GM12878 (cell line): ENCODE data around the gene LAMC3. TPM values are rescaled to one million over a fixed set of nuclear protein-coding genes. Genes with fewer than 3 reads are reported as not detected.

Experiments used
- ATAC-seq: fragments of 200-7000 bp; cut with Tn5 transposase; 3 replicates; pipeline ENCODE4 v1.9.1; 2020; ENCODE audit warnings: mild to moderate bottlenecking, moderate library complexity
- BruUV-seq: library from RNA; stranded (reverse); fragments of 400-500 nt; replicated peaks from 2 replicates; lab custom pipeline; 2021; lab: Mats Ljungman, UMichigan
- CTCF ChIA-PET: fragments of 300-600 bp; sonication (Branson Sonifier 250); formaldehyde crosslinking; extraction: SDS; loops from one replicate; lab custom pipeline; 2021; ENCODE audit warnings: inconsistent platforms; lab: Yijun Ruan, JAX
- POLR2A ChIA-PET: fragments of 350-600 bp; formaldehyde crosslinking; extraction: SDS; loops from one replicate; lab custom pipeline; 2021; ENCODE audit warnings: inconsistent platforms; lab: Charles Lee
- RAD21 ChIA-PET: fragments of 300-600 bp; sonication (Branson Sonifier 250); formaldehyde crosslinking; loops from one replicate; lab custom pipeline; 2023; ENCODE audit warnings: antibody characterized with exemption; ENCODE audit not compliant: unreplicated experiment; lab: Charles Lee
- SMC1A ChIA-PET: fragments of 300-600 bp; sonication (Branson Sonifier 250); formaldehyde crosslinking; loops from one replicate; lab custom pipeline; 2023; ENCODE audit not compliant: unreplicated experiment, uncharacterized antibody; lab: Charles Lee
- DNase-seq: peaks from one replicate; pipeline ENCODE4 v3.0.0-alpha.2; 2011; ENCODE audit warnings: low read depth, low spot score
- FAIRE-seq: peaks from 3 replicates; lab custom pipeline; 2011; peaks lifted over from hg19 to GRCh38; lab: Jason Lieb, UNC
- H2AFZ ChIP-seq: 2 replicates; pipeline ENCODE4 v1.6.0; 2011; ENCODE audit warnings: low read depth, low read length, control low read depth; ENCODE audit not compliant: control insufficient read depth
- H3K27ac ChIP-seq: 2 replicates; pipeline ENCODE4 v1.5.1; 2011; ENCODE audit warnings: control low read depth; ENCODE audit not compliant: control insufficient read depth, insufficient read depth
- H3K27me3 ChIP-seq, 2 experiments: replicated peaks in 1 of 2; 2 replicates each; pipeline versions ENCODE4 v1.6.0 to v1.6.1; 2011; ENCODE audit warnings: low read length in 1 of 2; ENCODE audit not compliant: control insufficient read depth in 2 of 2, insufficient read depth in 2 of 2
- H3K36me3 ChIP-seq, 2 experiments: 2 replicates each; pipeline ENCODE4 v1.5.1; 2011; ENCODE audit warnings: low read length in 1 of 2; ENCODE audit not compliant: control insufficient read depth in 2 of 2, insufficient read depth in 2 of 2
- H3K4me1 ChIP-seq: 2 replicates; pipeline ENCODE4 v1.6.1; 2011; ENCODE audit warnings: mild to moderate bottlenecking, low read length, moderate library complexity, mixed read lengths; ENCODE audit not compliant: control insufficient read depth, insufficient read depth
- H3K4me2 ChIP-seq: 2 replicates; pipeline ENCODE4 v1.6.0; 2011; ENCODE audit warnings: control low read depth; ENCODE audit not compliant: control insufficient read depth, insufficient read depth
- H3K4me3 ChIP-seq: fragments of 200-600 bp; sonication (generic); 2 replicates; pipeline ENCODE4 v1.5.1; 2016
- H3K79me2 ChIP-seq: 2 replicates; pipeline ENCODE4 v1.6.0; 2011; ENCODE audit warnings: low read length; ENCODE audit not compliant: control insufficient read depth, insufficient read depth
- H3K9ac ChIP-seq: 2 replicates; pipeline ENCODE4 v1.8.0; 2011; ENCODE audit warnings: low read length, control low read depth, mixed read lengths; ENCODE audit not compliant: control insufficient read depth, insufficient read depth
- H3K9me3 ChIP-seq: replicated peaks from 3 replicates; pipeline ENCODE4 v1.5.1; 2011; ENCODE audit warnings: mild to moderate bottlenecking, low read length; ENCODE audit not compliant: control insufficient read depth, insufficient read depth
- H4K20me1 ChIP-seq: 2 replicates; pipeline ENCODE4 v1.6.0; 2011; ENCODE audit not compliant: control insufficient read depth, insufficient read depth
- BACH1 ChIP-seq: fragments of 450-650 bp; IDR thresholded peaks from 2 replicates; pipeline ENCODE4 v1.6.1; 2017; ENCODE audit warnings: mild to moderate bottlenecking, borderline replicate concordance
- CHD1 ChIP-seq: IDR thresholded peaks from 2 replicates; pipeline ENCODE4 v1.6.1; 2012; ENCODE audit warnings: low read depth, low read length, improper control_type of control experiment
- CREM ChIP-seq: IDR thresholded peaks from 2 replicates; pipeline ENCODE4 v1.6.1; 2014; ENCODE audit warnings: antibody characterized with exemption, low read depth
- HDAC6 ChIP-seq: fragments of 200-600 bp; sonication (generic); IDR thresholded peaks from one replicate; pipeline ENCODE4 v1.8.0; 2017; ENCODE audit warnings: antibody characterized with exemption; ENCODE audit not compliant: unreplicated experiment
- IKZF2 ChIP-seq, 2 experiments: fragments of 450-650 bp; IDR thresholded peaks; 2 replicates each; pipeline ENCODE4 v1.6.1; 2017; ENCODE audit warnings: mild to moderate bottlenecking in 2 of 2, moderate library complexity in 2 of 2
- JUNB ChIP-seq: IDR thresholded peaks from 2 replicates; pipeline ENCODE4 v1.6.1; 2016; ENCODE audit warnings: antibody characterized with exemption, mild to moderate bottlenecking
- MEF2A ChIP-seq: IDR thresholded peaks from 2 replicates; pipeline ENCODE4 v1.6.1; 2011; ENCODE audit warnings: low read depth, mild to moderate bottlenecking, low read length, moderate library complexity; ENCODE audit not compliant: insufficient read depth
- NKRF ChIP-seq: fragments of 450-650 bp; conservative IDR thresholded peaks from 2 replicates; pipeline ENCODE4 v1.6.1; 2017; ENCODE audit warnings: mild to moderate bottlenecking, moderate library complexity
- SIX5 ChIP-seq: IDR thresholded peaks from 2 replicates; pipeline ENCODE4 v1.6.1; 2011; ENCODE audit warnings: mild to moderate bottlenecking, low read depth, low read length, moderate library complexity; ENCODE audit not compliant: severe bottlenecking
- SKIL ChIP-seq: fragments of 450-650 bp; IDR thresholded peaks from 2 replicates; pipeline ENCODE4 v1.6.1; 2017; ENCODE audit warnings: mild to moderate bottlenecking, low read depth, inconsistent platforms; ENCODE audit not compliant: poor library complexity, severe bottlenecking
- SRF ChIP-seq, 2 experiments: IDR thresholded peaks; 2 replicates each; pipeline ENCODE4 v1.6.1; 2011; ENCODE audit warnings: low read depth in 2 of 2, low read length in 2 of 2, mild to moderate bottlenecking in 1 of 2, moderate library complexity in 1 of 2
- STAT3 ChIP-seq: IDR thresholded peaks from 2 replicates; pipeline ENCODE4 v1.6.1; 2011; ENCODE audit warnings: low read depth, low read length, improper control_type of control experiment
- TCF12 ChIP-seq: IDR thresholded peaks from 2 replicates; pipeline ENCODE4 v1.6.1; 2011; ENCODE audit warnings: low read depth, mild to moderate bottlenecking, low read length
- ZNF24 ChIP-seq: fragments of 450-650 bp; IDR thresholded peaks from 2 replicates; pipeline ENCODE4 v1.6.1; 2017; ENCODE audit warnings: antibody characterized with exemption, mild to moderate bottlenecking
- ZNF622 ChIP-seq: fragments of 450-650 bp; IDR thresholded peaks from 2 replicates; pipeline ENCODE4 v1.6.1; 2017; ENCODE audit warnings: mild to moderate bottlenecking, inconsistent platforms
- WGBS: methylation state at CpG from one replicate; pipeline ENCODE4 v1.1.6; 2016; ENCODE audit warnings: low lambda C conversion rate; ENCODE audit not compliant: insufficient replicate concordance, insufficient coverage; ENCODE audit errors: missing lambda C conversion rate; 5-methylcytosine and 5-hydroxymethylcytosine counted together
- in situ Hi-C: fragments of 300-500 bp; cut with MboI; formaldehyde crosslinking; loops from 9 replicates; pipeline ENCODE4 v1.14.3; 2018; ENCODE audit warnings: mixed read lengths
- intact Hi-C: fragments of 100-400 bp; cut with micrococcal nuclease; formaldehyde crosslinking; loops from one replicate; pipeline ENCODE4 v1.14.2; 2022; ENCODE audit not compliant: unreplicated experiment
- polyA plus RNA-seq, 11 experiments: library from polyadenylated mRNA; depleted of rRNA in 4 of 11; unstranded in 6 of 11; stranded (reverse) in 5 of 11; fragments of >200 nt; fragmentation: Nextera tagmentation in 4 of 11; fragmentation: Illumina TruSeq in 1 of 11; extraction: Ambion mirVana in 4 of 11; extraction: Trizol in 1 of 11; gene quantifications; 1 replicate in 1 of 11; 2 replicates in 10 of 11; pipeline versions ENCODE4 v1.2.1 to v1.2.3, GENCODE V29; 2011 to 2016; ENCODE audit warnings: inconsistent platforms in 2 of 11, missing spikeins in 2 of 11, low read depth in 1 of 11
- total RNA-seq, 4 experiments: library from RNA; depleted of rRNA in 3 of 4; stranded (reverse); fragments of >200 nt in 3 of 4; fragmentation: Illumina TruSeq in 1 of 4; extraction: Trizol in 1 of 4; gene quantifications; 2 replicates each; pipeline versions ENCODE4 v1.2.1 to v1.2.3, GENCODE V29; 2013 to 2021
- TF ChIP-seq, protein P1 (sequence below): fragments of 450-650 bp; IDR thresholded peaks from 2 replicates; pipeline ENCODE4 v1.6.1; 2016; ENCODE audit warnings: mild to moderate bottlenecking

Gene LAMC3
- total and polyA plus RNA-seq, 10 of the 15 experiments (the other 5 are each of a cell fraction or from before 2014, with no cell fraction given): under 0.01 to 0.08 TPM; not detected in 8

DNA sequence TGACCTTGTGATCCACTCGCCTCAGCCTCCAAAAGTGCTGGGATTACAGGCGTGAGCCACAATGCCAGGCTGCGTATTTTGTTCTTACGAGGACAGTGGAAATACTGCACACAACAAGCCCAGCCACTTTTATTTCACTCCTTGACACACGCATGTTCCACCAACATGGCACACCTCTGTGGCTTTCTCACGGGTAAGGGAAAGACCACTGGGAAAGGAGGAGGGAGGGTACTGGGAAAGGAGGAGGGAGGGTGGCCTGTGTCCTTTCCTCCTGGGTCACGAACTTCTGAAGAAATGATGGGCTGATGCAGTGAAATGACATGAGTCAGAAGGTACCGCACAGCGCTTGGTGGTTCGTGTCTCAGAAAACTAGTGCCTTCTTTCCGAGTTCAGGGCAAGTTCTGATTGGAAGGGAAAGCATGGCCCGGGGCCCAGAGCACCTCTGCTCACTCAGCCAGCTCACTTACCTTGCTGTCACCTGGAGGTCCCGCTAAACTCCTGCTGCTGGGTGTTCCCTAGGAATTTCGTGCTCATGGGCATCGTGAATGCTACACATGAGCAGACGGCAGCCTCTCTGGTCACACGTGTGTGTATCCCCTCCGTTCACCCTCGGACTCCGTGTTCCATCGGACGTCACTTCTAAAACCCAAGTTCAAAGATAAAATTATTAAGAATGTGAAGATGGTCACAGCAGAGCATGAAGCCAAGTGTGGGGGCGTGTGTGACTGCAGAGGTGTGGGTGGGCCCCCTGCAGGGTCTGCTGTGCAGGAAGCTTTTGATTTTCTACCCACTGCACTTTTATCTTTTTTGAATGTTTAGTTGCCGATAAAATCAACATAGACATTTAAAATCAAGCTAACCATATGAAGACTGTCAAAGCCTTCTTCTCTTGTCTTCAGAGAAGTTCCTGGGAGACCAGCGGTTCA is 42.9 kb downstream of the LAMC3 start:
- H3K9ac ChIP-seq: no peak overlapping the region
- no peaks in the 10 kb centered on the region for H3K79me2 ChIP-seq
- ChIA-PET RAD21 (no interaction called here), CTCF (interaction anchor here (0.9 kb wide), 1 partner anchor 284 kb away, joined by 3 read pairs; no protein-coding TSS in a partner anchor), POLR2A (no interaction called here), SMC1A (no interaction called here)
- DNase-seq (no peak), ATAC-seq (no peak), FAIRE-seq (no peak)
- no peak overlapping the region for H2AFZ ChIP-seq
- intact Hi-C loops (no loop called here), in situ Hi-C loops (no loop called here)
- 45% methylated on average over 25 of the region's 25 CpGs for WGBS
- no peak overlapping the region for H3K4me3 ChIP-seq
- no peak for TF ChIP-seq CREM
- TF ChIP-seq ZNF24: no peak
- TF ChIP-seq IKZF2 (IDR thresholded peaks at IDR 0.05): no peak
- TF ChIP-seq ZNF622: no peak
- TF ChIP-seq BACH1: no peak
- TF ChIP-seq MEF2A: no peak
- TF ChIP-seq SRF (IDR thresholded peaks at IDR 0.05; ENCODE audit: low read depth in 2 of 2, low read length in 2 of 2): no peak
- TF ChIP-seq JUNB: no peak
- no peak for TF ChIP-seq STAT3
- no peak for TF ChIP-seq NKRF
- no peak for TF ChIP-seq SKIL
- no peak for TF ChIP-seq CHD1
- TF ChIP-seq, protein P1, sequence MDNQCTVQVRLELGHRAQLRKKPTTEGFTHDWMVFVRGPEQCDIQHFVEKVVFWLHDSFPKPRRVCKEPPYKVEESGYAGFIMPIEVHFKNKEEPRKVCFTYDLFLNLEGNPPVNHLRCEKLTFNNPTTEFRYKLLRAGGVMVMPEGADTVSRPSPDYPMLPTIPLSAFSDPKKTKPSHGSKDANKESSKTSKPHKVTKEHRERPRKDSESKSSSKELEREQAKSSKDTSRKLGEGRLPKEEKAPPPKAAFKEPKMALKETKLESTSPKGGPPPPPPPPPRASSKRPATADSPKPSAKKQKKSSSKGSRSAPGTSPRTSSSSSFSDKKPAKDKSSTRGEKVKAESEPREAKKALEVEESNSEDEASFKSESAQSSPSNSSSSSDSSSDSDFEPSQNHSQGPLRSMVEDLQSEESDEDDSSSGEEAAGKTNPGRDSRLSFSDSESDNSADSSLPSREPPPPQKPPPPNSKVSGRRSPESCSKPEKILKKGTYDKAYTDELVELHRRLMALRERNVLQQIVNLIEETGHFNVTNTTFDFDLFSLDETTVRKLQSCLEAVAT: no peak
- TF ChIP-seq TCF12: no peak
- TF ChIP-seq HDAC6: no peak
- no peak for TF ChIP-seq SIX5
- H3K4me2 ChIP-seq: no peak overlapping the region
- H3K27me3 ChIP-seq: no peaks in the 10 kb centered on the region
- no peaks in the 10 kb centered on the region for H3K4me1 ChIP-seq
- no peaks in the 10 kb centered on the region for H3K36me3 ChIP-seq
- no TSS peak for BruUV-seq
- no peak overlapping the region for H3K27ac ChIP-seq
- H4K20me1 ChIP-seq: no peaks in the 10 kb centered on the region
- no peaks in the 10 kb centered on the region for H3K9me3 ChIP-seq
